Uterus (tissue), 2 donors: ENCODE results near the gene DENND1A.

Source experiments
- CTCF ChIP-seq, 4 experiments: fragments of 200-600 bp in 2 of 4; fragments of 450-650 bp in 2 of 4; sonication (generic) in 2 of 4; IDR thresholded peaks; one replicate each; pipeline ENCODE4 v1.5.1; 2016 to 2019; ENCODE audit warnings: antibody characterized with exemption in 4 of 4, mild to moderate bottlenecking in 2 of 4, moderate library complexity in 1 of 4
- POLR2A ChIP-seq, 2 donors: fragments of 450-650 bp; IDR thresholded peaks; one replicate each; pipeline ENCODE4 v1.6.1; 2016; ENCODE audit warnings: antibody characterized with exemption in 2 of 2, mild to moderate bottlenecking in 1 of 2, moderate library complexity in 1 of 2

GRCh38 chr9:123470121-123470782, 459.7 kb downstream of the DENND1A start:
- TF ChIP-seq CTCF (IDR thresholded peaks at IDR 0.05): no peak
- TF ChIP-seq POLR2A (IDR thresholded peaks at IDR 0.05): no peak
